Neural cell (in vitro differentiated cells): ENCODE data around the gene HCRTR2. TPM values are rescaled to one million over a fixed set of nuclear protein-coding genes. Genes with fewer than 3 reads are reported as not detected.

Experiments
- H2AFZ ChIP-seq: fragments of 200-600, 300-800 bp; sonication (generic), shearing (Covaris generic); 2 replicates; pipeline ENCODE4 v1.6.0; 2014; ENCODE audit warnings: low read depth, mild to moderate bottlenecking, antibody characterized with exemption, low read length, moderate library complexity
- H3F3A ChIP-seq: fragments of 200-600 bp; shearing (Covaris generic); 2 replicates; pipeline ENCODE4 v1.6.1; 2016; ENCODE audit warnings: mild to moderate bottlenecking, moderate library complexity, mixed read lengths, antibody characterized with exemption, low read length; ENCODE audit not compliant: insufficient read depth, poor library complexity, severe bottlenecking
- H3K27ac ChIP-seq: fragments of 200-600, 300-800 bp; sonication (generic), shearing (Covaris generic); 2 replicates; pipeline ENCODE4 v1.5.1; 2014; ENCODE audit warnings: mild to moderate bottlenecking, low read length, moderate library complexity
- H3K27me3 ChIP-seq: fragments of 300-800, 200-600 bp; sonication (generic), shearing (Covaris generic); 2 replicates; pipeline ENCODE4 v1.6.0; 2014; ENCODE audit warnings: mild to moderate bottlenecking, low read depth, low read length, moderate library complexity; ENCODE audit not compliant: insufficient read depth
- H3K36me3 ChIP-seq: fragments of 300-800, 200-600 bp; sonication (generic), shearing (Covaris generic); 2 replicates; pipeline ENCODE4 v1.5.1; 2014; ENCODE audit warnings: mild to moderate bottlenecking, antibody characterized with exemption, low read length, moderate library complexity; ENCODE audit not compliant: insufficient read depth
- H3K4me2 ChIP-seq: fragments of 300-800, 200-600 bp; sonication (generic), shearing (Covaris generic); 2 replicates; pipeline ENCODE4 v1.6.0; 2014; ENCODE audit warnings: mild to moderate bottlenecking, low read length
- H3K4me3 ChIP-seq: fragments of 300-800, 200-600 bp; sonication (generic), shearing (Covaris generic); 2 replicates; pipeline ENCODE4 v1.5.1; 2014; ENCODE audit warnings: mild to moderate bottlenecking, low read length, moderate library complexity
- H3K79me2 ChIP-seq: fragments of 200-600 bp; shearing (Covaris generic); replicated peaks from 2 replicates; pipeline ENCODE4 v1.6.0; 2014; ENCODE audit warnings: mild to moderate bottlenecking, low read length, moderate library complexity; ENCODE audit not compliant: insufficient read depth
- H3K9ac ChIP-seq: fragments of 300-800, 200-600 bp; sonication (generic), shearing (Covaris generic); 2 replicates; pipeline ENCODE4 v1.6.1; 2016; ENCODE audit warnings: mild to moderate bottlenecking, low read length, mixed read lengths
- H3K9me2 ChIP-seq: fragments of 200-600 bp; shearing (Covaris generic); 2 replicates; pipeline ENCODE4 v1.6.1; 2016; ENCODE audit warnings: mild to moderate bottlenecking, low read length, mixed read lengths; ENCODE audit not compliant: insufficient read depth
- H3K9me3 ChIP-seq: fragments of 200-600, 300-800 bp; sonication (generic), shearing (Covaris generic); 2 replicates; pipeline ENCODE4 v1.6.1; 2016; ENCODE audit warnings: mild to moderate bottlenecking, mixed run types, low read length, moderate library complexity, mixed read lengths
- H4K20me1 ChIP-seq: fragments of 200-600 bp; shearing (Covaris generic); 2 replicates; pipeline ENCODE4 v1.6.1; 2016; ENCODE audit warnings: mild to moderate bottlenecking, mixed run types; ENCODE audit not compliant: insufficient read depth
- EP300 ChIP-seq: fragments of 450-650 bp; conservative IDR thresholded peaks from 2 replicates; pipeline ENCODE4 v1.6.1; 2014; ENCODE audit warnings: antibody characterized with exemption, mild to moderate bottlenecking, moderate library complexity; ENCODE audit not compliant: poor library complexity, severe bottlenecking
- EZH2 ChIP-seq: fragments of 200-600, 300-800 bp; shearing (Covaris generic), sonication (generic); IDR thresholded peaks from 2 replicates; pipeline ENCODE4 v1.6.1; 2014; ENCODE audit warnings: antibody characterized with exemption, low read length, borderline replicate concordance, mild to moderate bottlenecking; ENCODE audit not compliant: insufficient read depth, poor library complexity, severe bottlenecking
- MXI1 ChIP-seq: fragments of 450-650 bp; conservative IDR thresholded peaks from 2 replicates; pipeline ENCODE4 v1.6.1; 2014; ENCODE audit warnings: antibody characterized with exemption, mild to moderate bottlenecking; ENCODE audit not compliant: poor library complexity, severe bottlenecking
- POLR2AphosphoS5 ChIP-seq: IDR thresholded peaks from 2 replicates; pipeline ENCODE4 v1.6.1; 2012
- RAD21 ChIP-seq: fragments of 450-650 bp; conservative IDR thresholded peaks from 2 replicates; pipeline ENCODE4 v1.6.1; 2014; ENCODE audit warnings: antibody characterized with exemption, mild to moderate bottlenecking, moderate library complexity
- SMC3 ChIP-seq: fragments of 450-650 bp; conservative IDR thresholded peaks from 2 replicates; pipeline ENCODE4 v1.6.1; 2014; ENCODE audit warnings: antibody characterized with exemption, mild to moderate bottlenecking, moderate library complexity; ENCODE audit not compliant: poor library complexity
- TAF1 ChIP-seq: IDR thresholded peaks from 2 replicates; pipeline ENCODE4 v1.6.1; 2012; ENCODE audit warnings: low read depth
- polyA plus RNA-seq: library from polyadenylated mRNA; depleted of rRNA; stranded (reverse); fragments of >200 nt; gene quantifications from 2 replicates; pipeline ENCODE4 v1.2.3, GENCODE V29; 2014
- TF ChIP-seq, protein P1 (sequence below): IDR thresholded peaks from 2 replicates; pipeline ENCODE4 v1.6.1; 2012; ENCODE audit warnings: borderline replicate concordance
- TF ChIP-seq, protein P2 (sequence below): fragments of 450-650 bp; IDR thresholded peaks from 2 replicates; pipeline ENCODE4 v1.5.1; 2014; ENCODE audit warnings: antibody characterized with exemption, mild to moderate bottlenecking, moderate library complexity; ENCODE audit not compliant: poor library complexity, severe bottlenecking

The HCRTR2 gene
- polyA plus RNA-seq, 1 donor from 2014 or later: 8.1 TPM

DNA sequence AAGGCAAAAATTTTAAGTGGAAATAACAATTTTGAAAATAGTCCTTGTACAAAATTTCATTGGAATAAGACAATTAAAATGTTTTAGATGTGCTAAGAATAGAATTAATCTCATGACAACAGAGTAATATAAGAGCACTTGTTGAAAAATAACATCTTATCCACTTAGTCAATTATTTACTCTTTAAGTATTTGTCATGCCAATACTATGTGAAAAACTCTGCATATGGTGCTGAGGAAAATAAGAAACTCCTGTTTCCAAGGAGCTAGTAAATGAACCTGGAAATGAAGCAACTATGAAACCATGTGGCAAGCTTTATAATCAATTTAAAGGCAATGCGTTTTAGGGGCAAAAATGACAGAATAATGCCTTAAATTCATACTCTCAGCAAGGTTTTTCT, 42.7 kb upstream of the HCRTR2 start:
- Histone ChIP-seq H3K9me3 (no peaks in the 10 kb centered on the region), H3K9me2 (no peaks in the 10 kb centered on the region), H3K4me2 (no peak overlapping the region), H3K36me3 (no peaks in the 10 kb centered on the region), H3K79me2 (no peaks in the 10 kb centered on the region), H4K20me1 (no peaks in the 10 kb centered on the region), H3K27ac (no peak overlapping the region), H3F3A (no peaks in the 10 kb centered on the region), H2AFZ (no peak overlapping the region), H3K9ac (no peak overlapping the region), H3K4me3 (no peak overlapping the region), H3K27me3 (no peaks in the 10 kb centered on the region)
- TF ChIP-seq EP300 (no peak), EZH2 (no peak)
- TF ChIP-seq, protein P1, sequence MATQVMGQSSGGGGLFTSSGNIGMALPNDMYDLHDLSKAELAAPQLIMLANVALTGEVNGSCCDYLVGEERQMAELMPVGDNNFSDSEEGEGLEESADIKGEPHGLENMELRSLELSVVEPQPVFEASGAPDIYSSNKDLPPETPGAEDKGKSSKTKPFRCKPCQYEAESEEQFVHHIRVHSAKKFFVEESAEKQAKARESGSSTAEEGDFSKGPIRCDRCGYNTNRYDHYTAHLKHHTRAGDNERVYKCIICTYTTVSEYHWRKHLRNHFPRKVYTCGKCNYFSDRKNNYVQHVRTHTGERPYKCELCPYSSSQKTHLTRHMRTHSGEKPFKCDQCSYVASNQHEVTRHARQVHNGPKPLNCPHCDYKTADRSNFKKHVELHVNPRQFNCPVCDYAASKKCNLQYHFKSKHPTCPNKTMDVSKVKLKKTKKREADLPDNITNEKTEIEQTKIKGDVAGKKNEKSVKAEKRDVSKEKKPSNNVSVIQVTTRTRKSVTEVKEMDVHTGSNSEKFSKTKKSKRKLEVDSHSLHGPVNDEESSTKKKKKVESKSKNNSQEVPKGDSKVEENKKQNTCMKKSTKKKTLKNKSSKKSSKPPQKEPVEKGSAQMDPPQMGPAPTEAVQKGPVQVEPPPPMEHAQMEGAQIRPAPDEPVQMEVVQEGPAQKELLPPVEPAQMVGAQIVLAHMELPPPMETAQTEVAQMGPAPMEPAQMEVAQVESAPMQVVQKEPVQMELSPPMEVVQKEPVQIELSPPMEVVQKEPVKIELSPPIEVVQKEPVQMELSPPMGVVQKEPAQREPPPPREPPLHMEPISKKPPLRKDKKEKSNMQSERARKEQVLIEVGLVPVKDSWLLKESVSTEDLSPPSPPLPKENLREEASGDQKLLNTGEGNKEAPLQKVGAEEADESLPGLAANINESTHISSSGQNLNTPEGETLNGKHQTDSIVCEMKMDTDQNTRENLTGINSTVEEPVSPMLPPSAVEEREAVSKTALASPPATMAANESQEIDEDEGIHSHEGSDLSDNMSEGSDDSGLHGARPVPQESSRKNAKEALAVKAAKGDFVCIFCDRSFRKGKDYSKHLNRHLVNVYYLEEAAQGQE: no peak
- TF ChIP-seq, protein P2, sequence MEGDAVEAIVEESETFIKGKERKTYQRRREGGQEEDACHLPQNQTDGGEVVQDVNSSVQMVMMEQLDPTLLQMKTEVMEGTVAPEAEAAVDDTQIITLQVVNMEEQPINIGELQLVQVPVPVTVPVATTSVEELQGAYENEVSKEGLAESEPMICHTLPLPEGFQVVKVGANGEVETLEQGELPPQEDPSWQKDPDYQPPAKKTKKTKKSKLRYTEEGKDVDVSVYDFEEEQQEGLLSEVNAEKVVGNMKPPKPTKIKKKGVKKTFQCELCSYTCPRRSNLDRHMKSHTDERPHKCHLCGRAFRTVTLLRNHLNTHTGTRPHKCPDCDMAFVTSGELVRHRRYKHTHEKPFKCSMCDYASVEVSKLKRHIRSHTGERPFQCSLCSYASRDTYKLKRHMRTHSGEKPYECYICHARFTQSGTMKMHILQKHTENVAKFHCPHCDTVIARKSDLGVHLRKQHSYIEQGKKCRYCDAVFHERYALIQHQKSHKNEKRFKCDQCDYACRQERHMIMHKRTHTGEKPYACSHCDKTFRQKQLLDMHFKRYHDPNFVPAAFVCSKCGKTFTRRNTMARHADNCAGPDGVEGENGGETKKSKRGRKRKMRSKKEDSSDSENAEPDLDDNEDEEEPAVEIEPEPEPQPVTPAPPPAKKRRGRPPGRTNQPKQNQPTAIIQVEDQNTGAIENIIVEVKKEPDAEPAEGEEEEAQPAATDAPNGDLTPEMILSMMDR: no peak

DNA sequence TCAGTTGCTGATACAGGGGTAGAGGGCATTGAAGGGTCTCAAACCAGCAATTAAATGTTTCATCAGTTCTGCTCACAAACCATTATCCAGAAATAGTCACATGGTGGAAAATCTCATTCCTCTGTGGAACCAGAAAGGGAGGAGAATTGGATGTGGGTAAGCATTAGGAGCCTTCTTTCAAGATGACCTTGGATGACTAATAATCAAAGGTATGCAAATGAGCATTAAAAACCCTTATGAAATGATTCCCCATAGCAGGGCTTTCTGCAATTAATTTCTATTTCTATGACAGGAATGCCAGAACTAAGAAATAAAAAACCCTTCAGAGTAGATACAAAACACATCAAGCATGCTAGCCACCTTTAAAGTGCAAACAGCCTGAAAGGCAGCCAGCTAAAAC, 37.4 kb upstream of the HCRTR2 start:
- no peaks in the 10 kb centered on the region for H3K9me2 ChIP-seq
- no peaks in the 10 kb centered on the region for H3K36me3 ChIP-seq
- H3K79me2 ChIP-seq: no peaks in the 10 kb centered on the region
- H3K27ac ChIP-seq: no peak overlapping the region
- H3K9ac ChIP-seq: no peak overlapping the region
- TF ChIP-seq POLR2AphosphoS5 (no peak), MXI1 (no peak), RAD21 (no peak), EZH2 (no peak), TAF1 (no peak), EP300 (no peak), SMC3 (no peak)
- TF ChIP-seq, protein P1: no peak
- TF ChIP-seq, protein P2: no peak
- H3K9me3 ChIP-seq: no peaks in the 10 kb centered on the region
- H3F3A ChIP-seq: no peaks in the 10 kb centered on the region
- H3K4me3 ChIP-seq: no peak overlapping the region
- H3K27me3 ChIP-seq: no peaks in the 10 kb centered on the region
- no peak overlapping the region for H2AFZ ChIP-seq
- no peak overlapping the region for H3K4me2 ChIP-seq
- H4K20me1 ChIP-seq: no peaks in the 10 kb centered on the region
